Fibroblast of skin of scalp (primary cell): ENCODE data around the gene SHROOM3.

ENCODE experiments used
- DNase-seq: peaks from one replicate; pipeline ENCODE4 v3.0.0-alpha.2; 2013

SHROOM3 gene

DNA sequence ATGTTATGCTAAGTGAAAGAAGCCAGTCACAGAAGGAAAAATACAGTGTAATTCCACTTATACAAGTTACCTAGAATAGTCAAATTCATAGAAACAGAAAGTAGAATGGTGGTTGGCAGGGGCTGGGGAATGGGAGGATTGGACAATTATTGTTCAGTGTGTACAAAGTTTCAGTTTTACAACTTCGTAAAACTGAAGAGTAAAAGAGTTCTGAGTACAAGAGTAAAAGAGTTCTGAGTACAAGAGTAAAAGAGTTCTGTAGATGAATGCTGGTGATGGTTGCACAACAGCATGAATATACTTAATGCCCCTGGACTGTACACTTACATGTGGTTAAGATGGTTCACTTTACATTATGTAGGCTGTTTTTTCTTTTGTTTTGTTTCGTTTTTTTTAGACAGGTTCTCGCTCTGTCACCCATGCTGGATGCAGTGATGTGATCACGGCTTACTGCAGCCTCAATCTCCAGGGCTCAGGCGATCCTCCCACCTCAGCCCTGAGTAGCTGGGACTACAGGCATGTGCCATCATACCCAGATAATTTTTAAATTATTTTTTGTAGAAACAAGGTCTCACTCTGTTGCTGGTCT lies 232.0 kb downstream of the SHROOM3 start:
- DNase-seq: no peak

GRCh38 chr4:76670631-76671030 lies 235.6 kb downstream of the SHROOM3 start:
- peak; percentile 40 for DNase-seq

DNA sequence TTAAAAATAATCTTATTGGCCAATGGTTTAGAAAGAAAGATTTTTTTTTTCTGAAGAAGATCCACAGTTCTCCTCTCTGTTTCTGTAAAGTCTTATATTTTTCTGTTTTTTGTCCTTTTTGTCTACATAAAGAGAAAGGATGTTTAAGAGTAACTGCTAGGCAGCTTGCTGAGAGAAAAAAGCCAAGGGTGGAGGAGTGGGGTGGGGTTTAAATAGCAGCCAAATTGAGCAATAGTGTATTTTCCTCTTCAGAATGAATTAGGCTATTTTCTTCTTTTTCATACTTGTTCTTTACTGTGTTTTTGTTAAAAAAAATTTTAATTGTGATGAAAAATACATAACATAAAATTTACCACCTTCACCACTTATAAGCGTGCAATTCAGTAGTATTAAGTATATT lies 238.3 kb downstream of the SHROOM3 start:
- DNase-seq: no peak

GRCh38 chr4:76674983-76675382 lies 240.0 kb downstream of the SHROOM3 start:
- DNase-seq: no peak

DNA sequence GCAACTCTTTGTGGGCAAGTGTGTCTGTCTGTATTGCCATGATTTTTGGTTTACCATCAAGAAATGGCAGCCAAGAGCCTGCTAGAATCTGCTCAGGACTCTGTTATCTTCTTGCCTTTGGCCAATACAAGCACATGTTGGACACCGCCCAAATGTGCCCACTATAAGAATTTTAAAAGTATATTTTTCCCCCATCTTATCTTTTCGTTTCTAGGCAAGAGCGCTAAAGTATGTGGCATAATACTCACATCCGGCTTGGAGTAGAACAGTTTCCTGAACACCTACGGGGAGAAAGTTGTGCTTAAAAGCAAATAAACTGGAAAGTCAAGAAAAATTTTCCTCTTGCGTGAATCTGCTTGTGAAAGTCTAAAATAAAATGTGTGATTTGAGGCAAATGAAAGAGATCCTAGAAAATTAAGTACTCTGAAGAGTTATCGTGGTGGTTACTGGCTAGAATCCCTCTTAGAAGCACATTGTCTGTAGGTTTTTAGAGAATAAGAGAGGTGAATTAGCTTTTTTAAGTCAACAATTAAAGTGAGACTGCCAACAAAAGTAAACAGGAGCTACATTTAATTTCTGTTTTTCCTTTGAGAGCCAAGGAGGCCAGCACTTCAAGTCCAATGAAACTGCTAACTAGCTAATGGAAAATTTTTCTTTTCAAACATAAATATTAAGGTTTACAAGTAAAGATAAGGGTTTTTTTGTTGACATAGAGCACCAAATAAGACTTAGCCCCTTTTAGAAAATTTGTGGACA lies 242.7 kb downstream of the SHROOM3 start:
- no peak for DNase-seq

- DNase-seq: no peak
Observed at GRCh38 chr4:76679691-76680090, 244.7 kb downstream of the SHROOM3 start.

DNA sequence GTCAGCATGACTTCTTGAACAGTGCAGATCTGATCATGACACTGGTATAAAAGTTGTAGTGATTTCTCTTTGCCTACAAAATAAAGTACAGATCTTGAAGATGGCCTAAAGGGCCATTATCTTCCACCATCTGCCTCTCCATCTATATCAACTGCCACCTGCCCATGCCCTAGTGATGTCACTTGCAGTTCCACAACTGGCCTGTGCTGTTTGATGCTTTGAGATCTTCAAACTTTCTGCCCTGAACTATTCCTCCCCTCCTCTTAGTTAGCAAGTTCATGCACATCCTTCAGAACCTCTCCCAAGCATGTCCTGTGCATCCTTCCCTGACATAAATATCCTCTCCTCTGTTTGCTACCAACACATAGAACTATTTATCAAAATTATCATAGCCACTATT lies 245.9 kb downstream of the SHROOM3 start:
- DNase-seq: no peak

DNA sequence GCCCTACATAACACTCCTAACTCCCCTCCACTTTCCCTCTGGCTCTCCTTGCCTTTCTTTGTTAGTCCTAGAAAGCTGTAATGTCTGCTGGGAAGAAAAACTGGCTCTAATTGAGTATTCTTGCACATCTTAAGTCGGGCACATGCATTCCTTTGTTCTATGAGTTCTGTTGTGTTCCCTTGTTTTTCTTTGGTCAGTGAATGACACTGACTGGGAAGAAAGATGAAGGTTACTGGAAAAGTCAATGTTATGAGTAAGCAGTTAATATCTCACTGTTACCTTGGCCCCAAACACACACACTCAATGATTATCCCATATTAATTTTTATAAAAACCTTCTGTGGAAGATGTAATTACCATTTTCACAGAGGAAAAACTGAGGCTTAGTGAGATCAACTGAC lies 247.0 kb downstream of the SHROOM3 start:
- DNase-seq: no peak

GRCh38 chr4:76683144-76683543 lies 248.1 kb downstream of the SHROOM3 start:
- no peak for DNase-seq

DNA sequence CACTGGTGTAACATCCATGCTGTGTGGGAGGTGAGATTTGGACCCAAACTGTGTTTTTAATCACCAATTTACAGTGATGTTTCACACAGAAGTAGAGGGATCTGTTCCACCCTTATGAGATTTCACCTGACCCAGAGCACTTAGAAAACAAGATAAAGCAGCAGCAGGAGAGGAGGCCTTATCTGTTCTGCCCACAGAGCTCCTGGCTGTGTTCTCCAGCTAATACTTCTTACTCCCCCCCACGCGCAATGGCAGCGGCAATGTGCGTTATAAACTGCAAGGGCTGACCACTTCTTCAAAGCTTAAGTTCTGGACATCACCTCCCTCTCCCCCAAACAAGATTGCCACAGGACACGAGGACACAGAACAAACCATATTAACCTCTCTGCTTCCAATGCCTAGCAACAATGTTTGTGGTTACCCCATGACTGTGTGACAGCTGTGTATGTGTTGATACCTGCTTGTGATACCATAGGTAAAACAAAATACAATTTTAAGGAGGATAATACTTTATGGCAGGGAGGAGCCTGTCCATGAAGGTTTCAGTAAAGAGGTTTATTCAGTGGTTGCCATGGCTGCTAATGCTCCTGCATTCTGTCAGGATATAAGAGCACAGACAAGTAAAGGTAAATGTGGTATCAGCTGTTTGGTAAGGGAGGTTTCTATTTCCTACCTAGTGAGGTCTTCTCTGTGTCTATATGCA lies 252.9 kb downstream of the SHROOM3 start:
- DNase-seq: no peak

GRCh38 chr4:76688619-76689144 lies 253.7 kb downstream of the SHROOM3 start:
- DNase-seq: no peak

DNA sequence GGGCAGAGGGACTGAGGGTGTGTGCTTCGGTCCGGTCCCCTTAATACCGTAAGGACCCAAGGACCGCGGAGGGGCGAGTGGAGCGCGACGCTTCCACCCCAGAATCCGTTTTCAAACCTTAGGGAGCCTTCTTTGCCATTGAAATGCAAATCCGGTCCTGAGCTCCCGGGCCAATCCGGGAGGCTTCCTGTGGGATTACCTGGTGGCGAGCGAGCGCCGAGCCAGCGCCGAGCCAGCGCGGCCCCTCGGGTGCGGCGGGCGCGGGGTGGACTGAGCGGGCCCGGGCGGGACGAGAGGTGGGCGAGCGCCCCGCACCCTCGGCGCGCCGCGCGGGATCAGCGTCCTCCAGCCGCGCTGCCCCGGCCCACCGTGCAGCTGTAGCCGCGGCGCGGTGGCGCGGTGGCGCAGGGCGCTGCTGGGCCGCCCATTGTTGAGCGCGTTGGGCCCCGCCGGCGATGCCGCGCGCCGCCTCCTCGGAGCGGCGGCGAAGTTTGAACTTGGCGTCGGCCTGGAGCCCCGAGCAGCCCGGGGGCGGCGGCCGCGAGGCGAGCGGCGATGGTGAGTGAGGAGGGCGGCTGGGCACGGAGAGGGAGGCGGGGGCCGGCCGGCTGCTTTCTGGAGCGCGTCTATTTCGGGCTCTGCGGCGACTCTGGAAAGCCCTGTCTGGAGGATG lies 254.3 kb downstream of the SHROOM3 start:
- DNase-seq: peak; percentile 46

DNA sequence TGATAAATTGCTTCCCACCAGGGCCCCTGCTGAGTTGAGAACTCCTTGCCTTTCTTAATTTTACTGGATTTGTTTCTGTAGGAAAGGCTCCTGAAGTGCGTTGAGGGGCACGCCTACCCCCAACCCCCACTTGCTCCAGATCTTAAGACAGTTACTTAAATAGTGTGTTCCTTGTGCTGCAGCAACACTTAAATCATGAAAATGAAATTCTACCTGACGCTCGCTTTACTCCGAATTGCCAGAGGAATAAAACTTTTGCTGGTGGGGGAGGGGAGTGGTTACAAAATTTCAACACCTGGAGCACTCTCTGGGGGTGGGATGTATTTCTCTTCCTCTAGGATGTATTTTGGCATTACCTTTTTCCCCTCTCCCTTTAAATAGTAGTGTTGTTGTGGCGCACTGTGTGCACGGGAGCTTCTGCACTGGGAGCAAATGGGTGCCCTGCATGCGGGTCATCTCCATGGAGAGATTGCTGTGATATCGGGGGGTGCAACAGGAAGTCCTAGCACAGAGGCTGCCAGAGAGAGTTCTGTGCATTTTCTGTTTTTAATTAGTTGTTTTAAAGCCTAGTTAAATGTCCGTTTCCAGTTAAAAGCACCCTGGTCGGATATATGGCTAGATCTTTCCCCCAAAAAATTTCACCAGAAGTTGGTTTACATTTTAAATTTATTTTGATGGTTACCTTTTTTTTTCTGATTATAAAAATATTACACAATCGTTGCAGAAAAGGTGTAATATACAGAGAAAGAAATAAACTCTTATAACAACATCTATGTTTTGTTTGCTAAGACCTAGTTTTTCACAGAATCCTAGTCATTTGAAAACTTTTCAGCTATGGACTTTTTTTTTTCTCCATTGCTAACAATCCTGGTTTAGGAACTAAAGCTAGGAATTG lies 255.2 kb downstream of the SHROOM3 start:
- DNase-seq: peak; percentile 46

DNA sequence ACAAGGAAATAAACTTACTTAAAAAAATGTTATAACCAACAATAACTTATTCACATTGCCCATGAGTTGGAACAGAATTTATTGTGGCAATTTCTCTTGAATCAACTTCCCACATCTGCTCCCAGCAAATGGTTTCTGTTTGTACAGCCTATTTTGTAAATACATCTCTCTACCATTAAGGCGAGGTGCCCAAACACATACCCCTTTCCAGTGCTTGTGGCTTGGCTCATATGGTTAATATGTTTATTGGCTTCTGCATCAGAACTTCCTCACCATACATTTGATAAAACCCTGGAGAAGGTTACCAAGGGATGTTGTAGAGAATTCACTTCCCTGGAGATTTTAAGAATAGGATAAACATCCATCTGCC lies 255.9 kb downstream of the SHROOM3 start:
- DNase-seq: no peak

- no peak for DNase-seq
Observed at GRCh38 chr4:76691807-76692582, 257.0 kb downstream of the SHROOM3 start.

DNA sequence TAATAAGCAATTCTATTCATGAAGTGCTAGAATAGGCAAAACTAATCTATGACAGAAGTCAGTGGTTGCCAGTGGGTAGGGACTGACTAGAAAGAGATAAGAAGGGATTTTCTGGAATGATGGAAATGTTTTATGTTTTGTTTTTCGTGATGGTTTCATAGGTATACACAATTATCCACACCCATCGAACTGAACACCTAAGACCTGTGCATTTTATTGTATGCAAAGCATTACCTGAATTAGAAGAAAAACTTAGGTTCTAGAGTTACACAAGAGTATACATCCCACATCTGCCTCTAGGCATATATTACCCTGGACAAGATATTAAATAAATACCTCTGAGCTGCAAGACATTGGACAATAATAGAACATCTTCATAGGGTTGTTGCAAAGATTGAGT lies 257.7 kb downstream of the SHROOM3 start:
- DNase-seq: no peak

- no peak for DNase-seq
Observed at GRCh38 chr4:76694056-76694455, 259.0 kb downstream of the SHROOM3 start.

- DNase-seq: peak; percentile 65
Observed at GRCh38 chr4:76696109-76696508, 261.1 kb downstream of the SHROOM3 start.

- DNase-seq: no peak
Observed at GRCh38 chr4:76697129-76697803, 262.2 kb downstream of the SHROOM3 start.

DNA sequence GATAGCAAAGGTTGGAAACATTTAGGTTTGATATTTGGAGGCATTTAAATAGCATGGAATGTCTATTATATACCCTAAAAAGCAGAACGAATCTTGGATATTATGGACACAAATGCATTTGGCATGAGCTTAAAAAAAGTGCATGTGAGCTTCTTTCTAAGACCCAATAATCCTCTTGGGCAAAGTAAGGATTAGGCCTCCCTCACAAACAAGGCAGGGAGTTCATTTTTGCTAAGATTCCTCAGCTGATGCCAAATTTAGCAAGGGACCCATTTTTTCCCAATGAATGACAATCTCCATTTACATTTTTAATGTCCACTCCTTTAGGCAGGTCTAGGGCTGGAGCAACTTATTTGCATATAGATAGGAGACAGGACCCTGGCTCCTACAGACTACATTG lies 263.1 kb downstream of the SHROOM3 start:
- DNase-seq: no peak
